Activated CD4-positive, alpha-beta T cell treated with anti-CD3 and anti-CD28 coated beads, Interleukin-2, amount 50 U/mL, for 24 hours (primary cell): ENCODE data around the gene LDLR.
"Not testable (repeated sequence)": the region's sequence is repeated elsewhere in the genome, so short reads cannot be mapped to it uniquely, and the experiment has no call there.

Experiments
- DNase-seq, 2 donors: peaks; one replicate each; pipeline ENCODE4 v3.0.0-alpha.2; 2020; ENCODE audit warnings: low read depth in 1 of 2, low spot score in 1 of 2

Gene LDLR

DNA sequence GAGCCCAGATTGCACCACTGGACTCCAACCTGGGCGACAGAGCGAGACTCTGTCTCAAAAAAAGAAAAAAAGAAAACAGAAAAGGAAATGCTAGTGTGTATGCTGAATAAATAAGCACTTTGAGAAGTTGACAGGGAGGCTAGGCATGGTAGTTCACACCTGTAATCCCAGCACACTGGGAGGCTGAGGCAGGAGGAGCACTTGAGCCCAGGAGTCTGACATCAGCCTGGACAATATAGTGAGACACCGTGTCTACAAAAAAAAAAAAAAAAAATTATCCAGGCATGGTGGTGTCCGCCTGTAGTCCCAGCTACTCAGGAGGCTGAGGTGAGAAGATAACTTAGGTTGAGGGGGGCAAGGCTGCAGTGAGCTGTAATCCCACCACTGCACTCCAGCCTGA lies 19.1 kb upstream of the LDLR start:
- no peak for DNase-seq

DNA sequence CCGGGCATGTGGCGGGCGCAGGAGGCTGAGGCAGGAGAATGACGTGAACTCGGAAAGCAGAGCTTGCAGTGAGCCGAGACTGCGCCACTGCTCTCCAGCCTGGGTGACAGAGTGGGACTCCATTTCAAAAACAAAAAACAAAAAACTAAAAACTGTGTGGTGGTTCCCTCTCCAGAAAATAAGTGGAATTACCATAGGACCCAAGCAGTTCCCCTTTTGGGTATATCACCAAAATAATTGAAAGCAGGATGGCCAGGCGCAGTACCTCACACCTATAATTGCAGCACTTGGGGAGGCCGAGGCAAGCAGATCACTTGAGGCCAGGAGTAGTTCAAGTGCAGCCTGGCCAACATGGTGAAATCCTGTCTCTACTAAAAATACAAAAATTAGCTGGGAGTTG lies 15.7 kb upstream of the LDLR start:
- DNase-seq: no peak

GRCh38 chr19:11076792-11077191 lies 12.5 kb upstream of the LDLR start:
- not testable (repeated sequence) for DNase-seq

DNA sequence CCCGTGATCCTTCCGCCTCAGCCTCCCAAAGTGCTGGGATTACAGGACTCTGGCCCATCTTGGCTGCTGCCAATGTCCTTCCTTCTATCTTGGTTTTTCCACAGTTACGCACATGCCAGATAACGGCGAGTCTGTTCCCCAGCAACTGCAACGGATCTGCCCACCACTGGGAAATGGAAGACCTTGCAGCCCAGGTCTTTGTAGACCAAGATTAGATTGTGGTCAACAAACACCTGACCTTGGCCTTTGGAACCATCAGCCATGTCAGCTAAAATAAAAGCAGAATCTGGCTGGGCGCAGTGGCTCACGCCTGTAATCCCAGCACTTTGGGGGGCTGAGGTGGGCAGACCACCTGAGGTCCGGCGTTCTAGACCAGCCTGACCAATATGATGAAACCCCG lies 10.4 kb upstream of the LDLR start:
- no peak for DNase-seq

GRCh38 chr19:11079999-11080398 lies 9.3 kb upstream of the LDLR start:
- no peak for DNase-seq

GRCh38 chr19:11087870-11088505 lies 1.3 kb upstream of the LDLR start:
- DNase-seq: no peak

DNA sequence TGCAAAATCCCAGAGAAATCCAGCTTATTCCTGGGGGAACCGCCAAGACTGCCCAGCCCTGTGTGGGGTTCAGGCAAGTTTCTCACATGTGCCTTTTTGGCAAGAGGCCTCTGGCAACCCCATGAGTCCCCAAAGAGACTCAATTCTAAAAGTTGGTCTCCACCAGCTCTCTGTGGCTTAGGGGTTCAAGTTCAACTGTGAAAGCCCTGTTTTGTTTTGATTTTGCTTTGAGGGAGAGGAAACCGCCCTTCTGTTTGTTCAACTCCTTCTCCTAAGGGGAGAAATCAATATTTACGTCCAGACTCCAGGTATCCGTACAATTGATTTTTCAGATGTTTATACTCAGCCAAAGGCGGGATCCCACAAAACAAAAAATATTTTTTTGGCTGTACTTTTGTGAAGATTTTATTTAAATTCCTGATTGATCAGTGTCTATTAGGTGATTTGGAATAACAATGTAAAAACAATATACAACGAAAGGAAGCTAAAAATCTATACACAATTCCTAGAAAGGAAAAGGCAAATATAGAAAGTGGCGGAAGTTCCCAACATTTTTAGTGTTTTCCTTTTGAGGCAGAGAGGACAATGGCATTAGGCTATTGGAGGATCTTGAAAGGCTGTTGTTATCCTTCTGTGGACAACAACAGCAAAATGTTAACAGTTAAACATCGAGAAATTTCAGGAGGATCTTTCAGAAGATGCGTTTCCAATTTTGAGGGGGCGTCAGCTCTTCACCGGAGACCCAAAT lies 583 bp upstream of the LDLR start:
- DNase-seq: no peak

DNA sequence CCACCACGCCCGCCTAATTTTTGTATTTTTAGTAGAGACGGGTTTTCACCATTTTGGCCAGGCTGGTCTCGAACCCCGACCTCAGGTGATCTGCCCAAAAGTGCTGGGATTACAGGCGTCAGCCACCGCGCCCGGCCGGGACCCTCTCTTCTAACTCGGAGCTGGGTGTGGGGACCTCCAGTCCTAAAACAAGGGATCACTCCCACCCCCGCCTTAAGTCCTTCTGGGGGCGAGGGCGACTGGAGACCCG lies 676 bp downstream of the LDLR start:
- DNase-seq: not testable (repeated sequence)

- DNase-seq: peak; percentile 87 to 97
These were observed 1.2 kb downstream of the LDLR start for GRCh38 chr19:11090264-11090996.

- DNase-seq: no peak
These were observed 1.9 kb downstream of the LDLR start for GRCh38 chr19:11090997-11091702.

DNA sequence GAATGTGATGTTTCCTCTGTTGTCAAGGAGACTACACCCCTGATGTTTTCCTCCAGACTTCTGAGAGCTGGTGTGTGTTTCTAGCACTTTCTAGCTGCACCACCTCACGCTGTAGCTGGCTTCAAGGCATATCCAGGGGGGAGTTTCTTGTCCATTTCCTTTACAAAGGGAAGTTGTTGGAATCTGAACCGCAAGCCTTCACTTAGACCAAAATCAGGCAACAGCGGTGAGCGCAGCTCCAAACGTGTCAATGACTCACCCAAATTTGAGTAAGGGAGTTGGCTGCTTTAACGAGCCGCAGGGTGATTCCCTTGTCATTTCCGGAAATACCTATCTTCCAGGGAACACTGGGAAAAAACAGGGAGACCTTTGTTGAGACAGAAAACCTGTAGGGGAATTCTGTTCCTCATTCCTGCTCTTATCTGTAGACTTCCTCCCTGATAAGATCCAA lies 2.5 kb downstream of the LDLR start:
- DNase-seq: peak; percentile 13 to 29

- DNase-seq: peak in 1 of 2 donors; percentile 37
These were observed 2.9 kb downstream of the LDLR start for GRCh38 chr19:11092181-11092538.

DNA sequence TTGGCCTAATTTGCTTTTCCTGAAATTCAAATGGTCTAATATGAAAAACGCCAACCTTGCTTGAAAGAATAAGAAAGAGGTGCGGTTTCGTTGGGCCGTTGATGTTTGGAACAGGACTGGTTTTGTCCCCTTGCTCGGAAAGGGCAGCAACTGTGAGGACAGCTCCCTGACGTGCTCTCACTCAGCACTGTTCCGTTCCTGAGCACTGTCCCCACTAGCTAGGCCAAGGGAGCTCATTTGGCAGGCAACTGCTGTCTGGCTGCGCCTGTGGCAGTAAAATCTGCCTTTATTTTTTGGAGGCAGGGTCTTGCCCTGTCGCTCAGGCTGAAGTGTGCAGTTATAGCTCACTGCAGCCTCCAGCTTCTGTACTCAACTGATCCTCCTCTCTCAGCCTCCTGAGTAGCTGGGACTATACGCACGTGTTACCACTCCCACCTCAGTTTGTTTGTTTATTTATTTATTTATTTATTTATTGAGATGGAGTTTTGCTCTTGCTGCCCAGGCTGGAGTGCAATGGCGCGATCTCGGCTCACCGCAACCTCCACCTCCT lies 4.5 kb downstream of the LDLR start:
- DNase-seq: no peak

DNA sequence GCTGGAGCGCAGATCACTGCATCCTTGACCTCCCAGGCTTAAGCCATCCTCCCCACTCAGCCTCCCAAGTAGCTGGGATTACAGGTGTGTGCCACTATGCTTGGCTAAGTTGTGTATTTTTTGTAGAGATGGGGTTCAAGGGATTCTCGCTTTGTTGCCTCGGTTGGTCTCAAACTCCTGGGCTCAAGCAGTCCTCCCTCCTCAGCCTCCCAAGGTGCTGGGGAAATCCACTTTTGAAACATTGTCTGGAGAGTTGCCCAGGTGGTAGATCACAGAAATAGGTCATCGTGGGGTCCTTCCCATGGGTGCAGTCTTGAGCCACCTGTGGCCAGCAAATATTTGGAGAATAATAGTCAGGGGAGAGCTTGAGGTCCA lies 5.2 kb downstream of the LDLR start:
- DNase-seq: no peak

- no peak for DNase-seq
These were observed 7.1 kb downstream of the LDLR start for GRCh38 chr19:11096210-11096841.

GRCh38 chr19:11097367-11097766 lies 8.1 kb downstream of the LDLR start:
- not testable (repeated sequence) for DNase-seq

DNA sequence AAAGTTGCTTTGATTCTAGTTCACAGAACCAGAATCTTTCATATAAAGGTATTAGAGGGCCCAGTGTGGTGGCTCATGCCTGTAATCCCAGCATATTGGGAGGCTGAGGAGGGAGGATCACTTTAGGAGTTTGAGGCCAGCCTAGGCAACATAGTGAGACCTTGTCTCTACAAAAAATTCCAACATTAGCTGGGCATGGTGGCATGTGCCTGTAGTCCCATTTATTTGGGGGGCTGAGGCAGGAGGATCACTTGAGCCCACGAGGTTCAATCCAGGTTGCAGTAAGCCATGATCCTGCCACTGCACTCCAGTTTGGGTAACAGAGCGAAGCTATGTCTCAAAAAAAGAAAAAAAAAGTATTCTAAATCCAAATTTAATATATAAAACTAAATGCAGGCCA lies 9.1 kb downstream of the LDLR start:
- DNase-seq: no peak

- no peak for DNase-seq
These were observed 9.6 kb downstream of the LDLR start for GRCh38 chr19:11098861-11099260.

DNA sequence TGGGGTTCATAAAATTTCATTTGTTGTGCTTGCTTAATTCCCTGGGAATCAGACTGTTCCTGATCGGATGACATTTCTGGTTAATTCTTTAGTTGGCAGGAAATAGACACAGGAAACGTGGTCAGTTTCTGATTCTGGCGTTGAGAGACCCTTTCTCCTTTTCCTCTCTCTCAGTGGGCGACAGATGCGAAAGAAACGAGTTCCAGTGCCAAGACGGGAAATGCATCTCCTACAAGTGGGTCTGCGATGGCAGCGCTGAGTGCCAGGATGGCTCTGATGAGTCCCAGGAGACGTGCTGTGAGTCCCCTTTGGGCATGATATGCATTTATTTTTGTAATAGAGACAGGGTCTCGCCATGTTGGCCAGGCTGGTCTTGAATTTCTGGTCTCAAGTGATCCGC lies 10.8 kb downstream of the LDLR start:
- no peak for DNase-seq

DNA sequence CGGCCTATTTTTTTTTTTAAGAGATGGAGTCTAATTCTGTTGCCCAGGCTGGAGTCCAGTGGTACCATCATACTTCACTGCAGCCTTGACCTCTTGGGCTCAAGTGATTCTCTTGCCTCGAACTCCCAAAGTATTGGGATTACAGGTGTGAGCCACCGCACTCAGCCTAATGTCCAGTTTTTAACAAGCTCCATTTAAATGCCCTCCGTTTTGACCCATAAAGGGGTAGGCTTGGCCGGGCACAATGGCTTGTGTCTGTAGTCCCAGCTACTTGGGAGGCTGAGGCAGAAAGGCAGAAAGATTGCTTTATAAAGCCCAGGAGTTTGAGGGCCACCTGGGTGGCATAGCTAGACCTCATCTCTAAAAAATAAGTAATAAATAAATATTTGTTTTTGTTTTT lies 11.8 kb downstream of the LDLR start:
- DNase-seq: no peak

GRCh38 chr19:11102944-11103343 lies 13.7 kb downstream of the LDLR start:
- DNase-seq: no peak
